Activated CD8-positive, alpha-beta memory T cell treated with anti-CD3 and anti-CD28 coated beads, Interleukin-2, amount 10 ng/mL, durations not matched to agents 7 days and 5 days (primary cell): Measurements from ENCODE around the gene ASCL2. TPM values are rescaled to one million over a fixed set of nuclear protein-coding genes. Genes with fewer than 3 reads are reported as not detected.

Experiments used
- ATAC-seq: fragments of 150-1000 bp; cut with Tn5 transposase; one replicate; pipeline ENCODE4 v1.10.0; 2021; ENCODE audit warnings: moderate library complexity
- CTCF ChIA-PET: fragments of 350-600 bp; sonication (Branson Sonifier 250); formaldehyde crosslinking; loops from one replicate; lab custom pipeline; 2021; ENCODE audit warnings: antibody characterized with exemption; lab: Charles Lee
- DNase-seq: peaks from one replicate; pipeline ENCODE4 v3.0.0-alpha.2; 2020
- H3K27ac Mint-ChIP-seq: one replicate; pipeline ENCODE4 v1.8.0; 2021; ENCODE audit warnings: mild to moderate bottlenecking, mixed read lengths
- H3K27me3 Mint-ChIP-seq: one replicate; pipeline ENCODE4 v1.8.0; 2021; ENCODE audit warnings: mixed read lengths
- H3K36me3 Mint-ChIP-seq: one replicate; pipeline ENCODE4 v1.8.0; 2021; ENCODE audit warnings: mild to moderate bottlenecking, mixed read lengths
- H3K4me1 Mint-ChIP-seq: one replicate; pipeline ENCODE4 v1.8.0; 2021; ENCODE audit warnings: mixed read lengths
- H3K4me3 Mint-ChIP-seq: one replicate; pipeline ENCODE4 v1.8.0; 2021; ENCODE audit warnings: mild to moderate bottlenecking, moderate library complexity, mixed read lengths
- H3K9me3 Mint-ChIP-seq: one replicate; pipeline ENCODE4 v1.8.0; 2022; ENCODE audit warnings: low read depth, mixed read lengths
- total RNA-seq, 2 experiments: library from RNA; stranded (reverse); gene quantifications; one replicate each; pipeline ENCODE4 v1.2.3, GENCODE V29; 2021

The ASCL2 gene
- total RNA-seq, 2 experiments from 2014 or later: 0.12 to 0.15 TPM

GRCh38 chr11:2305788-2306451, 35.5 kb upstream of the ASCL2 start:
- ATAC-seq (peak; percentile 15), DNase-seq (peak; percentile 61)
- CTCF ChIA-PET: interaction anchor here (0.7 to 10.3 kb wide), 29 partner anchors 8 to 780 kb away, joined by 3 to 432 read pairs (median 4); partner anchors contain the start of genes CD81 and TSSC4
- Mint-ChIP-seq H3K4me3 (peak overlapping the region; percentile 69), H3K27me3 (no peaks in the 10 kb centered on the region), H3K36me3 (peaks cover 2% of the 10 kb centered on the region), H3K4me1 (peaks cover 38% of the 10 kb centered on the region), H3K9me3 (no peaks in the 10 kb centered on the region), H3K27ac (peak overlapping the region; percentile 84)

- CTCF ChIA-PET: interaction anchor here (0.7 to 10.3 kb wide), 42 partner anchors 9 to 781 kb away, joined by 3 to 432 read pairs (median 4); partner anchors contain the start of genes CD81 and TSSC4
- Mint-ChIP-seq H3K36me3 (peaks cover 2% of the 10 kb centered on the region), H3K4me3 (peak overlapping the region; percentile 69), H3K27ac (peak overlapping the region; percentile 84), H3K4me1 (peaks cover 42% of the 10 kb centered on the region), H3K27me3 (no peaks in the 10 kb centered on the region), H3K9me3 (no peaks in the 10 kb centered on the region)
- DNase-seq (peak; percentile 89), ATAC-seq (peak; percentile 60)
These were observed 34.9 kb upstream of the ASCL2 start for GRCh38 chr11:2305140-2305778.

- H3K36me3 Mint-ChIP-seq: peaks cover 2% of the 10 kb centered on the region
- ATAC-seq: no peak
- peak overlapping the region; percentile 84 for H3K27ac Mint-ChIP-seq
- H3K4me1 Mint-ChIP-seq: peaks cover 44% of the 10 kb centered on the region
- peak overlapping the region; percentile 13 for H3K4me3 Mint-ChIP-seq
- H3K9me3 Mint-ChIP-seq: no peaks in the 10 kb centered on the region
- CTCF ChIA-PET: interaction anchor here (0.7 to 10.3 kb wide), 36 partner anchors 9 to 584 kb away, joined by 3 to 432 read pairs (median 4); partner anchors contain the start of genes CD81 and TSSC4
- H3K27me3 Mint-ChIP-seq: no peaks in the 10 kb centered on the region
- peak; percentile 40 for DNase-seq
These were observed 34.2 kb upstream of the ASCL2 start for GRCh38 chr11:2304506-2305139.

- CTCF ChIA-PET: interaction anchor here (0.8 to 10.3 kb wide), 30 partner anchors 9 to 584 kb away, joined by 3 to 432 read pairs (median 6); partner anchors contain the start of genes CD81 and TSSC4
- Mint-ChIP-seq H3K27me3 (no peaks in the 10 kb centered on the region), H3K4me1 (peaks cover 50% of the 10 kb centered on the region), H3K36me3 (peaks cover 2% of the 10 kb centered on the region), H3K4me3 (peak overlapping the region; percentile 94), H3K27ac (peak overlapping the region; percentile 63), H3K9me3 (no peaks in the 10 kb centered on the region)
- peak; percentile 39 for DNase-seq
- ATAC-seq: no peak
These were observed 33.5 kb upstream of the ASCL2 start for GRCh38 chr11:2303627-2304505.

- H3K27me3 Mint-ChIP-seq: no peaks in the 10 kb centered on the region
- no peaks in the 10 kb centered on the region for H3K9me3 Mint-ChIP-seq
- ATAC-seq (no peak), DNase-seq (peak; percentile 41)
- peaks cover 52% of the 10 kb centered on the region for H3K4me1 Mint-ChIP-seq
- peaks cover 2% of the 10 kb centered on the region for H3K36me3 Mint-ChIP-seq
- CTCF ChIA-PET: interaction anchor here (0.7 to 10.3 kb wide), 17 partner anchors 8 to 590 kb away, joined by 3 to 432 read pairs (median 10); partner anchors contain the start of genes CD81, LSP1 and TSSC4
- peak overlapping the region; percentile 92 for H3K27ac Mint-ChIP-seq
- peak overlapping the region; percentile 94 for H3K4me3 Mint-ChIP-seq
These were observed 32.7 kb upstream of the ASCL2 start for GRCh38 chr11:2302896-2303626.

GRCh38 chr11:2302306-2302895, 32.0 kb upstream of the ASCL2 start:
- Mint-ChIP-seq H3K4me1 (peaks cover 53% of the 10 kb centered on the region), H3K27ac (peak overlapping the region; percentile 92), H3K27me3 (no peaks in the 10 kb centered on the region), H3K36me3 (peaks cover 5% of the 10 kb centered on the region), H3K4me3 (peak overlapping the region; percentile 94), H3K9me3 (no peaks in the 10 kb centered on the region)
- CTCF ChIA-PET: interaction anchor here (0.7 to 10.3 kb wide), 14 partner anchors 9 to 590 kb away, joined by 3 to 432 read pairs (median 7); partner anchors contain the start of genes CD81, LSP1 and TSSC4
- ATAC-seq: peak; percentile 34
- DNase-seq: peak; percentile 63

GRCh38 chr11:2301631-2302305, 31.4 kb upstream of the ASCL2 start, which contains the start of the genes C11orf21 and TSPAN32:
C11orf21 (minus strand) TSS chr11:2301918; CDS start chr11:2301808, 110 bp downstream.
TSPAN32 (plus strand) TSS chr11:2302013; CDS start chr11:2302150, 137 bp downstream.
- H3K36me3 Mint-ChIP-seq: peaks cover 5% of the 10 kb centered on the region
- peak; percentile 88 for DNase-seq
- peak; percentile 66 for ATAC-seq
- peaks cover 53% of the 10 kb centered on the region for H3K4me1 Mint-ChIP-seq
- no peaks in the 10 kb centered on the region for H3K27me3 Mint-ChIP-seq
- H3K4me3 Mint-ChIP-seq: peak within 1 kb of the TSS; percentile 94
- CTCF ChIA-PET: interaction anchor here (0.9 to 10.3 kb wide), 13 partner anchors 9 to 649 kb away, joined by 3 to 432 read pairs (median 8); partner anchors contain the start of genes CD81 and TSSC4
- peak within 1 kb of the TSS; percentile 92 for H3K27ac Mint-ChIP-seq
- H3K9me3 Mint-ChIP-seq: no peaks in the 10 kb centered on the region

GRCh38 chr11:2300936-2301630, 30.7 kb upstream of the ASCL2 start:
- Mint-ChIP-seq H3K36me3 (peaks cover 5% of the 10 kb centered on the region), H3K27me3 (no peaks in the 10 kb centered on the region), H3K4me1 (peaks cover 48% of the 10 kb centered on the region), H3K27ac (peak overlapping the region; percentile 92), H3K4me3 (peak overlapping the region; percentile 94), H3K9me3 (no peaks in the 10 kb centered on the region)
- ATAC-seq (peak; percentile 3), DNase-seq (peak; percentile 48)
- CTCF ChIA-PET: interaction anchor here (0.9 to 10.3 kb wide), 12 partner anchors 10 to 649 kb away, joined by 3 to 432 read pairs (median 8); partner anchors contain the start of gene TSSC4

GRCh38 chr11:2300290-2300935, 30.0 kb upstream of the ASCL2 start:
- Mint-ChIP-seq H3K27ac (peak overlapping the region; percentile 92), H3K4me1 (peaks cover 41% of the 10 kb centered on the region), H3K27me3 (no peaks in the 10 kb centered on the region), H3K4me3 (peak overlapping the region; percentile 94), H3K36me3 (peaks cover 5% of the 10 kb centered on the region), H3K9me3 (no peaks in the 10 kb centered on the region)
- DNase-seq (peak; percentile 68), ATAC-seq (peak; percentile 8)
- CTCF ChIA-PET: interaction anchor here (1.4 to 10.3 kb wide), 7 partner anchors 11 to 232 kb away, joined by 3 to 432 read pairs (median 19); partner anchors contain the start of gene TSSC4

GRCh38 chr11:2299773-2300172, 29.4 kb upstream of the ASCL2 start:
- H3K27me3 Mint-ChIP-seq: no peaks in the 10 kb centered on the region
- H3K36me3 Mint-ChIP-seq: peaks cover 5% of the 10 kb centered on the region
- peak overlapping the region; percentile 72 for H3K27ac Mint-ChIP-seq
- CTCF ChIA-PET: interaction anchor here (0.7 to 10.3 kb wide), 14 partner anchors 8 to 593 kb away, joined by 3 to 432 read pairs (median 4); partner anchors contain the start of gene TSSC4
- peaks cover 37% of the 10 kb centered on the region for H3K4me1 Mint-ChIP-seq
- ATAC-seq (no peak), DNase-seq (peak; percentile 39)
- peak overlapping the region; percentile 40 for H3K4me3 Mint-ChIP-seq
- no peaks in the 10 kb centered on the region for H3K9me3 Mint-ChIP-seq
